ENCODE results near the gene FRMPD1. TPM values are rescaled to one million over a fixed set of nuclear protein-coding genes. Genes with fewer than 3 reads are reported as not detected.

FRMPD1 gene
- total RNA-seq, 1 donor from 2014 or later, result 0.31 TPM

DNA sequence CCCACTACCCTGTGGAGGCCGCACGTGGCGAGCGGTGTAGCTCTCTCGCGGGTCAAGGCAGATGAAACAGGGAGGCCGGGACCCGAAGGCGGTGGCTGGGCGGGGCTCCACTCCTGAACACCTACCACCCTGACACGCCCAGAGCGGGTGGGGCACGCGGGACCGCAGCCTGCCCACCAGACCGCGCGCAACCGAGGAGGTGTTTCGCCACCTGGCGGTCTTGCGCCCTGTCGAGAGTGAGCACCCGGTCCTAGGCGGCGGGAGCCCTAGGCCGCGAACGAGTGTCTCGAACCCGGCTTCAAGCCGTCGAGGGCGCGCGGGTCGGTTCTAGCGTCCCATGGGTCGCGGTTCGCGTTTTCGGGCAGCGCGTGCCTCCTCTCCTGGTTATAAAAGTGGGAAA is 136.3 kb downstream of the FRMPD1 start:
- DNase-seq (ENCODE audit: low spot score, unreplicated experiment), result no peak
- Mint-ChIP-seq H3K27ac (no peak overlapping the region), H3K4me3 (ENCODE audit: low read depth) (no peak overlapping the region), H3K36me3 (ENCODE audit: insufficient read depth) (peaks cover 7% of the 10 kb centered on the region), H3K4me1 (ENCODE audit: low read depth) (peaks cover 14% of the 10 kb centered on the region), H3K9me3 (ENCODE audit: low read depth) (no peaks in the 10 kb centered on the region), H3K27me3 (peaks cover 20% of the 10 kb centered on the region)
- TF ChIP-seq CTCF (IDR thresholded peaks at IDR 0.05; ENCODE audit: unreplicated experiment), result no peak

DNA sequence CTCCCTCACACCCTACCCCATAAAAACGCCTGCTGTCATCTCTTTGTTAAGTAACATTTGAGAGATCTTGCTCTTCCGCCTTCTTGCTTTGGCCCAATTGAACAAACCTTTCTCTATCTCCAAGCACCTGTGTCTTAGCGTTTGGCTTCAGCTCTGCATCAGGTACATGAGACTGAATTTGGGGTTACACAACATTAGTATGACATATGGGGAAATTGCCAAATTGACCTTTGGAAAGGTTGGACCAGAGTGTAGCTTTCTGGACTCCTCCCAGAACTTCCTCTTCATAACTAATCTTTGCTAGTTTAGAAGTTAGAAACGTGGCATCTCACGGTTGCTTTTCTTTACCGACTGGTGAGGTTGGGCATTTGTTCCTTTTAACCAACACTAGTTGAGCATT is 137.6 kb downstream of the FRMPD1 start:
- peaks cover 9% of the 10 kb centered on the region for H3K4me1 Mint-ChIP-seq (ENCODE audit: low read depth)
- H3K27me3 Mint-ChIP-seq, result peaks cover 21% of the 10 kb centered on the region
- H3K4me3 Mint-ChIP-seq (ENCODE audit: low read depth), result no peak overlapping the region
- no peak for DNase-seq (ENCODE audit: low spot score, unreplicated experiment)
- TF ChIP-seq CTCF (IDR thresholded peaks at IDR 0.05; ENCODE audit: unreplicated experiment), result no peak
- no peaks in the 10 kb centered on the region for H3K36me3 Mint-ChIP-seq (ENCODE audit: insufficient read depth)
- H3K9me3 Mint-ChIP-seq (ENCODE audit: low read depth), result no peaks in the 10 kb centered on the region
- H3K27ac Mint-ChIP-seq, result no peak overlapping the region

DNA sequence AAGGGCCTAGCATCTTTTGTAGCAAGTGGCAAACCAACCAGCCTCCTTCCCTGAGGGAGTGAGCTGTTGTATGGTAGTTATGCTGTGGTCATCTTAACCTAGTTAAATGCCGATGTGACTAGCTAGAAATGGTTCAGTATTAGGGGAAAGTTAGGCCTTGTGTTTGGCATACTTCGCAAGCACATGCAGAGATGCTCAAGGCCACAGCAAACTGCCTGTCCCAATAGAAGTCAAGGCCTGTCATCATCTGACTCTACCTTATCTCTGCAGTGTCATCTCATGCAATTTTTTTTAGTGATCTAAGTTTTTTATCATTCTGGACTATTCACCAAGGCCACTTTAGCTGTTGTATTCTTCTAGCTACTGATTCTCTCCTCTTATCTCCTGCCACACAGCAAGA is 139.3 kb downstream of the FRMPD1 start:
- DNase-seq (ENCODE audit: low spot score, unreplicated experiment), result no peak
- H3K36me3 Mint-ChIP-seq (ENCODE audit: insufficient read depth), result no peaks in the 10 kb centered on the region
- no peaks in the 10 kb centered on the region for H3K9me3 Mint-ChIP-seq (ENCODE audit: low read depth)
- no peak overlapping the region for H3K27ac Mint-ChIP-seq
- H3K4me1 Mint-ChIP-seq (ENCODE audit: low read depth), result peaks cover 2% of the 10 kb centered on the region
- no peak for TF ChIP-seq CTCF (IDR thresholded peaks at IDR 0.05; ENCODE audit: unreplicated experiment)
- H3K4me3 Mint-ChIP-seq (ENCODE audit: low read depth), result no peak overlapping the region
- H3K27me3 Mint-ChIP-seq, result peaks cover 22% of the 10 kb centered on the region

- DNase-seq (ENCODE audit: low spot score, unreplicated experiment), result no peak
- Mint-ChIP-seq H3K27ac (no peak overlapping the region), H3K4me3 (ENCODE audit: low read depth) (no peak overlapping the region), H3K9me3 (ENCODE audit: low read depth) (no peaks in the 10 kb centered on the region), H3K36me3 (ENCODE audit: insufficient read depth) (no peaks in the 10 kb centered on the region), H3K4me1 (ENCODE audit: low read depth) (no peaks in the 10 kb centered on the region), H3K27me3 (peaks cover 31% of the 10 kb centered on the region)
- no peak for TF ChIP-seq CTCF (IDR thresholded peaks at IDR 0.05; ENCODE audit: unreplicated experiment)
These were observed 141.4 kb downstream of the FRMPD1 start for GRCh38 chr9:37792122-37792521.

DNA sequence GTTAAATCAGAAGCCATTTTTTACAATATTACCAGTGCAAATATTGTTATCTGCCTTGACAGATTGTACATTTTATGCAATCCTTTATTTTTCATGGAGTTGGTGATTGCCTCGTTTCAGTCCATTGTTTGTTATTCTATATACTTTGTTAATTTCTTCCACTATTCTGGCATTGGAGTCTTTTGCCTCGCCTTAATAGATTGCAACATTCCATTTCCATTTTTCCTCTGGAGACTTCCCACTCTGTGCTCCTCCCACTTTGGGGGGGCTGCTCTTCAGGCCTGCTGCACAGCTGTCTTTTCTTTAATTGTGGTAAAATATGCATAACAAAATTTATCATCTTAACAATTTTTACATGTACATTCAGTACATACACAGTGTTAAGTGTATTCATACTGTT is 145.5 kb downstream of the FRMPD1 start:
- H3K4me1 Mint-ChIP-seq (ENCODE audit: low read depth), result peaks cover 1% of the 10 kb centered on the region
- H3K36me3 Mint-ChIP-seq (ENCODE audit: insufficient read depth), result no peaks in the 10 kb centered on the region
- no peak overlapping the region for H3K27ac Mint-ChIP-seq
- peaks cover 13% of the 10 kb centered on the region for H3K27me3 Mint-ChIP-seq
- no peaks in the 10 kb centered on the region for H3K9me3 Mint-ChIP-seq (ENCODE audit: low read depth)
- no peak for TF ChIP-seq CTCF (IDR thresholded peaks at IDR 0.05; ENCODE audit: unreplicated experiment)
- no peak for DNase-seq (ENCODE audit: low spot score, unreplicated experiment)
- H3K4me3 Mint-ChIP-seq (ENCODE audit: low read depth), result no peak overlapping the region

Other genes starting within 250 kb of the FRMPD1 start
- 98.0 and 101 TPM in 2 replicates for gene GRHPR, start 228.3 kb upstream of the FRMPD1 start, total RNA-seq
- gene ZBTB5, start 185.5 kb upstream of the FRMPD1 start, total RNA-seq, result 21.2 and 21.8 TPM in 2 replicates
- 22.2 and 22.4 TPM in 2 replicates for gene POLR1E, start 165.0 kb upstream of the FRMPD1 start, total RNA-seq
- 22.0 TPM in 2 replicates for gene FBXO10, start 74.6 kb upstream of the FRMPD1 start, total RNA-seq
- 100 and 103 TPM in 2 replicates for gene TOMM5, start 58.4 kb upstream of the FRMPD1 start, total RNA-seq
- 12.1 and 13.6 TPM in 2 replicates for gene TRMT10B, start 102.9 kb downstream of the FRMPD1 start, total RNA-seq
- 55.7 and 61.8 TPM in 2 replicates for gene EXOSC3, start 134.1 kb downstream of the FRMPD1 start, total RNA-seq
- gene DCAF10, start 149.8 kb downstream of the FRMPD1 start, total RNA-seq, result 27.3 and 29.4 TPM in 2 replicates

Measured in progenitor cell of endocrine pancreas (in vitro differentiated cells).